Esophagus muscularis mucosa (tissue), 3 donors: Measurements from ENCODE around the gene CTIF.

ENCODE experiments used
- POLR2A ChIP-seq: fragments of 450-650 bp; IDR thresholded peaks from one replicate; pipeline ENCODE4 v1.6.1; 2017; ENCODE audit warnings: antibody characterized with exemption, moderate library complexity, mild to moderate bottlenecking, low read depth
- POLR2AphosphoS5 ChIP-seq, 2 donors: sonication (generic); formaldehyde crosslinking; IDR thresholded peaks; one replicate each; pipeline ENCODE4 v1.6.1; 2017; ENCODE audit warnings: antibody characterized with exemption in 2 of 2
- TF ChIP-seq, protein P1 (sequence below), 3 experiments: fragments of 200-600 bp in 2 of 3; fragments of 450-650 bp in 1 of 3; sonication (generic) in 2 of 3; IDR thresholded peaks; one replicate each; pipeline ENCODE4 v1.5.1; 2017 to 2019; ENCODE audit warnings: antibody characterized with exemption in 3 of 3, mild to moderate bottlenecking in 2 of 3, moderate library complexity in 1 of 3

DNA sequence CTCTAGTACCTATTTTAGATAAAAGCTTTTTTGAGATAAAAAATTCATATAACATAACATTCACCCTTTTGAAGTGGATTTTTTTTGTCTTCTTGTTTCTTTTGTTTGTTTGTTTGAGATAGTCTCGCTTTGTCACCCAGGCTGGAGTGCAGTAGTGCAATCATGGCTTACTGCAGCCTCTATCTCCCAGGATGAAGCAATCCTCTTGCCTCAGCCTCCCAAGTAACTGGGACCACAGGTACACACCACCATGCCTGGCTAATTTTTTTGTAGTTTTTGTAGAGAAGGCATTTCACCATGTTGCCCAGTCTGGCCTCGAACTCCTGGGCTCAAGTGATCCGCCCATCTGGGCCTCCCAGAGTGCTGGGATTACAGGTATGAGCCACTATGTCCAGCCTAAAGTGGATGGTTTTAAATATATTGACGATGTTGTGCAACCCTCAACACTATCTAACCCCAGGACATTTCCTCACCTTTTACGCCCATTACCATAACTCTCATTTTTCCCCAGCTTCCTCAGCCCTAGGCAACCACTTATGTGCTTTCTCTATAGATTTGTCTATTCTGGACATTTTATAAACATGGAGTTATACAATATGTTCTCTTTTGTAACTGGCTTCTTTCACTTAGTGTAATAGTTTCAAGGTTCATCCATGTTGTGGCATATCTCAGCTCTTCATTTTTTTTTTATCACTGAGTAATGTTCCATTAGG lies 38.8 kb downstream of the CTIF start:
- TF ChIP-seq, protein P1, sequence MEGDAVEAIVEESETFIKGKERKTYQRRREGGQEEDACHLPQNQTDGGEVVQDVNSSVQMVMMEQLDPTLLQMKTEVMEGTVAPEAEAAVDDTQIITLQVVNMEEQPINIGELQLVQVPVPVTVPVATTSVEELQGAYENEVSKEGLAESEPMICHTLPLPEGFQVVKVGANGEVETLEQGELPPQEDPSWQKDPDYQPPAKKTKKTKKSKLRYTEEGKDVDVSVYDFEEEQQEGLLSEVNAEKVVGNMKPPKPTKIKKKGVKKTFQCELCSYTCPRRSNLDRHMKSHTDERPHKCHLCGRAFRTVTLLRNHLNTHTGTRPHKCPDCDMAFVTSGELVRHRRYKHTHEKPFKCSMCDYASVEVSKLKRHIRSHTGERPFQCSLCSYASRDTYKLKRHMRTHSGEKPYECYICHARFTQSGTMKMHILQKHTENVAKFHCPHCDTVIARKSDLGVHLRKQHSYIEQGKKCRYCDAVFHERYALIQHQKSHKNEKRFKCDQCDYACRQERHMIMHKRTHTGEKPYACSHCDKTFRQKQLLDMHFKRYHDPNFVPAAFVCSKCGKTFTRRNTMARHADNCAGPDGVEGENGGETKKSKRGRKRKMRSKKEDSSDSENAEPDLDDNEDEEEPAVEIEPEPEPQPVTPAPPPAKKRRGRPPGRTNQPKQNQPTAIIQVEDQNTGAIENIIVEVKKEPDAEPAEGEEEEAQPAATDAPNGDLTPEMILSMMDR (IDR thresholded peaks at IDR 0.05): no peak
- no peak for TF ChIP-seq POLR2A
- TF ChIP-seq POLR2AphosphoS5 (IDR thresholded peaks at IDR 0.05): no peak
